Measurements from ENCODE around the gene JAK3. TPM values are rescaled to one million over a fixed set of nuclear protein-coding genes. Genes with fewer than 3 reads are reported as not detected.
A peak's percentile ranks its signal among the peaks of the same experiment; 100 is the strongest.

The JAK3 gene
- polyA plus RNA-seq, 3 donors: 13.8 to 44.6 (median 34.0) TPM

GRCh38 chr19:17811103-17811502, 36.7 kb downstream of the JAK3 start:
- no peak overlapping the region for H3K4me3 Mint-ChIP-seq
- Histone ChIP-seq H3K36me3 (replicated peaks in 1 of 2; ENCODE audit: control insufficient read depth in 1 of 2, insufficient read depth in 2 of 2, low read length in 2 of 2) (no peaks in the 10 kb centered on the region), H3K27ac (ENCODE audit: low read depth in 1 of 2, low read length in 2 of 2) (no peak overlapping the region), H3K79me2 (ENCODE audit: insufficient read depth, low read length) (no peaks in the 10 kb centered on the region), H3K4me3 (replicated peaks in 1 of 3; ENCODE audit: low read depth in 2 of 3, low read length in 3 of 3) (no peak overlapping the region), H3K4me2 (replicated peaks; ENCODE audit: extremely low read depth, low read length, poor library complexity, severe bottlenecking) (no peak overlapping the region), H3K9ac (ENCODE audit: insufficient read depth, low read length, poor library complexity, severe bottlenecking) (no peak overlapping the region), H3K9me3 (replicated peaks in 1 of 2; ENCODE audit: control insufficient read depth in 1 of 2, insufficient read depth in 1 of 2, low read length in 2 of 2) (no peaks in the 10 kb centered on the region), H2AFZ (ENCODE audit: insufficient read depth, low read depth, low read length, poor library complexity, severe bottlenecking) (no peak overlapping the region), H3K27me3 (ENCODE audit: control insufficient read depth in 2 of 2, insufficient read depth in 2 of 2, low read length in 2 of 2) (peaks cover 0 to 14% of the 10 kb centered on the region in 2 donors), H3K4me1 (ENCODE audit: control insufficient read depth in 1 of 2, insufficient read depth in 2 of 2, low read length in 2 of 2) (peaks cover 0 to 5% of the 10 kb centered on the region in 2 donors), H4K20me1 (ENCODE audit: insufficient read depth, low read length) (no peaks in the 10 kb centered on the region)
- H3K27ac Mint-ChIP-seq: no peak overlapping the region
- intact Hi-C loops (cut with micrococcal nuclease): no loop called here
- no peak for DNase-seq
- no CpG with 5 or more reads among the region's 2 CpGs for WGBS (ENCODE audit: insufficient coverage)
- H3K4me1 Mint-ChIP-seq: peaks cover 8% of the 10 kb centered on the region
- peaks cover 0 to 1% (median 0%) of the 10 kb centered on the region in 7 donors for H3K9me3 Mint-ChIP-seq
- H3K27me3 Mint-ChIP-seq (ENCODE audit: low read depth in 3 of 3): peaks cover 19 to 31% (median 26%) of the 10 kb centered on the region in 3 donors
- TF ChIP-seq CTCF (IDR thresholded peaks at IDR 0.05): no peak
- H3K36me3 Mint-ChIP-seq: no peaks in the 10 kb centered on the region

GRCh38 chr19:17807731-17808316, 40.0 kb downstream of the JAK3 start:
- H3K9me3 ChIP-seq (replicated peaks in 1 of 2; ENCODE audit: control insufficient read depth in 1 of 2, insufficient read depth in 1 of 2, low read length in 2 of 2): no peaks in the 10 kb centered on the region
- no peak for DNase-seq
- H3K27me3 ChIP-seq (ENCODE audit: control insufficient read depth in 2 of 2, insufficient read depth in 2 of 2, low read length in 2 of 2): peaks cover 0 to 14% of the 10 kb centered on the region in 2 donors
- H3K36me3 Mint-ChIP-seq: peaks cover 0 to 6% of the 10 kb centered on the region in 2 donors
- 46% methylated on average over 30 of the region's 38 CpGs for WGBS (ENCODE audit: insufficient coverage)
- peaks cover 12 to 17% of the 10 kb centered on the region in 2 donors for H3K4me1 ChIP-seq (ENCODE audit: control insufficient read depth in 1 of 2, insufficient read depth in 2 of 2, low read length in 2 of 2)
- H4K20me1 ChIP-seq (ENCODE audit: insufficient read depth, low read length): no peaks in the 10 kb centered on the region
- peaks cover 19 to 31% (median 27%) of the 10 kb centered on the region in 3 donors for H3K27me3 Mint-ChIP-seq (ENCODE audit: low read depth in 3 of 3)
- H3K9ac ChIP-seq (ENCODE audit: insufficient read depth, low read length, poor library complexity, severe bottlenecking): no peak overlapping the region
- H3K79me2 ChIP-seq (ENCODE audit: insufficient read depth, low read length): no peaks in the 10 kb centered on the region
- no peak overlapping the region for H3K4me2 ChIP-seq (replicated peaks; ENCODE audit: extremely low read depth, low read length, poor library complexity, severe bottlenecking)
- no peaks in the 10 kb centered on the region for H3K36me3 ChIP-seq (replicated peaks in 1 of 2; ENCODE audit: control insufficient read depth in 1 of 2, insufficient read depth in 2 of 2, low read length in 2 of 2)
- intact Hi-C loops (cut with micrococcal nuclease): no loop called here
- H3K9me3 Mint-ChIP-seq: peaks cover 0 to 3% (median 0%) of the 10 kb centered on the region in 7 donors
- H3K27ac ChIP-seq (ENCODE audit: low read depth in 1 of 2, low read length in 2 of 2): no peak overlapping the region
- peak overlapping the region in 1 of 2 donors; percentile 76 for H3K4me3 Mint-ChIP-seq
- TF ChIP-seq CTCF (IDR thresholded peaks at IDR 0.05): no peak
- H3K4me1 Mint-ChIP-seq: peaks cover 19% of the 10 kb centered on the region
- no peak overlapping the region for H3K27ac Mint-ChIP-seq
- no peak overlapping the region for H2AFZ ChIP-seq (ENCODE audit: insufficient read depth, low read depth, low read length, poor library complexity, severe bottlenecking)
- no peak overlapping the region for H3K4me3 ChIP-seq (replicated peaks in 1 of 3; ENCODE audit: low read depth in 2 of 3, low read length in 3 of 3)
